Esophagus squamous epithelium (tissue), 5 donors: ENCODE measurements around the gene HSDL2. TPM values are rescaled to one million over a fixed set of nuclear protein-coding genes. Genes with fewer than 3 reads are reported as not detected.

Source experiments
- DNase-seq: peaks from one replicate; lab custom pipeline; 2025; lab: John Stamatoyannopoulos, UW
- H3K27ac ChIP-seq, 4 donors: fragments of 200-600 bp; sonication (generic); one replicate each; pipeline ENCODE4 v1.5.1; 2016 to 2019; ENCODE audit warnings: mild to moderate bottlenecking in 1 of 4
- H3K27me3 ChIP-seq, 4 donors: fragments of 200-600 bp; sonication (generic); 1 replicate in 3 of 4; 2 replicates in 1 of 4; pipeline versions ENCODE4 v1.5.1 to v1.6.0; 2017 to 2021; ENCODE audit warnings: antibody characterized with exemption in 1 of 4
- H3K36me3 ChIP-seq, 3 donors: fragments of 200-600 bp; sonication (generic); one replicate each; pipeline ENCODE4 v1.5.1; 2016 to 2019
- H3K4me1 ChIP-seq, 3 donors: fragments of 200-600 bp; sonication (generic); one replicate each; pipeline ENCODE4 v1.5.1; 2017 to 2019
- H3K4me3 ChIP-seq, 4 donors: fragments of 200-600 bp; sonication (generic); 1 replicate in 3 of 4; 2 replicates in 1 of 4; pipeline ENCODE4 v1.5.1; 2016 to 2019; ENCODE audit warnings: mild to moderate bottlenecking in 2 of 4, moderate library complexity in 1 of 4
- H3K9me3 ChIP-seq, 3 donors: fragments of 200-600 bp; sonication (generic); one replicate each; pipeline ENCODE4 v1.5.1; 2016 to 2019
- CTCF ChIP-seq, 6 experiments: fragments of 450-650 bp in 4 of 6; fragments of 200-600 bp in 2 of 6; sonication (generic) in 2 of 6; IDR thresholded peaks; one replicate each; pipeline ENCODE4 v1.5.1; 2016 to 2019; ENCODE audit warnings: antibody characterized with exemption in 6 of 6, mild to moderate bottlenecking in 4 of 6, moderate library complexity in 4 of 6
- POLR2A ChIP-seq, 4 donors: fragments of 450-650 bp; IDR thresholded peaks; one replicate each; pipeline ENCODE4 v1.6.1; 2017; ENCODE audit warnings: antibody characterized with exemption in 4 of 4, mild to moderate bottlenecking in 4 of 4, moderate library complexity in 3 of 4
- WGBS, 2 donors: methylation state at CpG; one replicate each; pipeline ENCODE4 v1.1.5; 2018; 5-methylcytosine and 5-hydroxymethylcytosine counted together
- intact Hi-C: fragments of 100-400 bp; cut with DNase I; formaldehyde crosslinking; loops from one replicate; pipeline ENCODE4 v1.15.0; 2022
- total RNA-seq, 4 donors: library from RNA; depleted of rRNA; stranded (reverse); fragments of >200 nt; gene quantifications; one replicate each; pipeline ENCODE4 v1.1.0, GENCODE V29; 2016
- donor health status: DM: yes; HTN: yes; CAD: no.

HSDL2 gene
- total RNA-seq, 4 donors from 2014 or later: 18.5 to 49.4 (median 36.0) TPM

GRCh38 chr9:112333639-112334431 lies 46.1 kb upstream of the HSDL2 start:
- peak; percentile 64 for DNase-seq

GRCh38 chr9:112334432-112334841 lies 45.5 kb upstream of the HSDL2 start:
- intact Hi-C loops: no loop called here
- H3K36me3 ChIP-seq: no peaks in the 10 kb centered on the region
- 3 to 8% methylated on average over 8 of the region's 8 CpGs for WGBS, 2 donors
- no peaks in the 10 kb centered on the region for H3K27me3 ChIP-seq
- no peaks in the 10 kb centered on the region for H3K9me3 ChIP-seq
- TF ChIP-seq POLR2A (IDR thresholded peaks at IDR 0.05): no peak
- no peak for TF ChIP-seq CTCF (IDR thresholded peaks at IDR 0.05)
- peak overlapping the region; percentile 96 to 100 (median 98) for H3K27ac ChIP-seq
- peaks cover 0 to 37% (median 5%) of the 10 kb centered on the region in 3 donors for H3K4me1 ChIP-seq
- H3K4me3 ChIP-seq: peak overlapping the region; percentile 78 to 100 (median 88)
- no peak for DNase-seq

More at GRCh38 chr9:112333639-112334431, 46.1 kb upstream of the HSDL2 start:
- H3K9me3 ChIP-seq: no peaks in the 10 kb centered on the region
- peak overlapping the region; percentile 78 to 100 (median 88) for H3K4me3 ChIP-seq
- intact Hi-C loops: no loop called here
- peaks cover 0 to 43% (median 5%) of the 10 kb centered on the region in 3 donors for H3K4me1 ChIP-seq
- 0% methylated on average over 10 to 21 of the region's 72 CpGs for WGBS, 2 donors
- no peak for TF ChIP-seq POLR2A (IDR thresholded peaks at IDR 0.05)
- TF ChIP-seq CTCF (IDR thresholded peaks at IDR 0.05): peak; percentile 58 to 81 (median 69)
- H3K27ac ChIP-seq: peak overlapping the region; percentile 98 to 100 (median 99)
- no peaks in the 10 kb centered on the region for H3K27me3 ChIP-seq
- no peaks in the 10 kb centered on the region for H3K36me3 ChIP-seq

- intact Hi-C loops: no loop called here
- H3K27me3 ChIP-seq: no peaks in the 10 kb centered on the region
- no peaks in the 10 kb centered on the region for H3K9me3 ChIP-seq
- no peak for DNase-seq
- H3K4me3 ChIP-seq: no peak overlapping the region
- H3K27ac ChIP-seq: no peak overlapping the region
- no peak for TF ChIP-seq CTCF (IDR thresholded peaks at IDR 0.05)
- TF ChIP-seq POLR2A (IDR thresholded peaks at IDR 0.05): no peak
- H3K36me3 ChIP-seq: no peaks in the 10 kb centered on the region
- H3K4me1 ChIP-seq: peaks cover 0 to 10% (median 0%) of the 10 kb centered on the region in 3 donors
- WGBS, 2 donors: 27 to 46% methylated on average over 1 of the region's 1 CpG
These were observed 42.4 kb upstream of the HSDL2 start for GRCh38 chr9:112337547-112337946.

- intact Hi-C loops: no loop called here
- Histone ChIP-seq H3K36me3 (no peaks in the 10 kb centered on the region), H3K27ac (no peak overlapping the region), H3K4me3 (no peak overlapping the region), H3K4me1 (peaks cover 0 to 10% (median 0%) of the 10 kb centered on the region in 3 donors), H3K9me3 (no peaks in the 10 kb centered on the region), H3K27me3 (no peaks in the 10 kb centered on the region)
- no peak for DNase-seq
- WGBS, 2 donors: 31 to 51% methylated on average over 3 of the region's 3 CpGs
- no peak for TF ChIP-seq POLR2A (IDR thresholded peaks at IDR 0.05)
- peak in 1 of 6 experiments; percentile 3 for TF ChIP-seq CTCF (IDR thresholded peaks at IDR 0.05)
These were observed 41.3 kb upstream of the HSDL2 start for GRCh38 chr9:112338561-112338960.

- no peak for TF ChIP-seq CTCF (IDR thresholded peaks at IDR 0.05)
- TF ChIP-seq POLR2A (IDR thresholded peaks at IDR 0.05): no peak
- intact Hi-C loops: no loop called here
- 88 to 97% methylated on average over 3 of the region's 3 CpGs for WGBS, 2 donors
- no peaks in the 10 kb centered on the region for H3K27me3 ChIP-seq
- no peak overlapping the region for H3K27ac ChIP-seq
- no peak overlapping the region for H3K4me3 ChIP-seq
- H3K36me3 ChIP-seq: no peaks in the 10 kb centered on the region
- H3K4me1 ChIP-seq: peaks cover 0 to 1% (median 0%) of the 10 kb centered on the region in 3 donors
- no peak for DNase-seq
- no peaks in the 10 kb centered on the region for H3K9me3 ChIP-seq
These were observed 40.0 kb upstream of the HSDL2 start for GRCh38 chr9:112339886-112340285.
